Left forelimb (tissue), 1 donor: ENCODE measurements around the gene CAPN13.

Source experiments
- DNase-seq: peaks from one replicate; pipeline ENCODE4 v3.0.0-alpha.2; 2018; ENCODE audit warnings: low spot score

The CAPN13 gene

DNA sequence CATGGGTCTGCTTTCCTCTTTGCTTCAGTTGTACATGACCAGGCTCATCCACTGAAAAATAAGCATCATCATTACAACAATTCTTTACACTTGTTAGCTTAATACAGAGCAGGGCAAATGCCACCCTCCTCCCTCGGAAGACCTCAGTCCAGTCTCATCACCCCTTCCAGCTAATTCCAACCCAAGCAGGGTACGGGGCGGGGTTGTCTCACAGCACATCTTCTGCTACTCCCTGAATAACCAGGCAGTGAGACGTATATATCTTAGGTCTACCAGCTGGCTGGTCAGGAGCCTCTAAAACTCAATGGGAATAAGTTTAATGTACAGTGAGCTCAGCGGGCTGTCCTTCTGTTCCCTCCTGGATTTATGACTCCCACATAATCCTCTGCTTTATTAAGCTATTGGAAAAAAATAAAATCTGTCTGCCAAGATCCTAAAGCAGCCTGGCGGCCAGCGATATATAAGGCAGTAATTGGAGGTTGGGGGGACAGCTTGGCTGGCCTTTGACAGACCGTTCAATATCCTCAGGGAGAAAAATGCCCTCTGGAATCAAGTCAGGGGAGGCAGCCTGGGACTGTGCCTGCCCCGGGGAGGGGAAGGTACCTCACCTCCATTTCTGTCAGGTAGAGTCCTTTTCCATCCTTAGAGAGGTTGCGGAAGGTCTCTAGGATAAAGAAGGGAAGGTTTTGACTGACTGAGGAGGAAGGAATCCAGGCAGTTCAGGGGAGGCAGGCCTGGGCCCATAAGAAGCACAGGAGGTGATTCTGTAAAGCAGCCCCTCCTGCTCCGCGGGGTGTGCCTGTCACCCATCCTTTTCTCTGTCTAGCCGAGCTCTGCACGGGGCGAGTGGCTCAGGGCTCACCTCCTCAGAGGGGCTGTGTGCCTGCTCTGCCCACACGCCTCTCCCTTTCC, 76.3 kb downstream of the CAPN13 start:
- no peak for DNase-seq

DNA sequence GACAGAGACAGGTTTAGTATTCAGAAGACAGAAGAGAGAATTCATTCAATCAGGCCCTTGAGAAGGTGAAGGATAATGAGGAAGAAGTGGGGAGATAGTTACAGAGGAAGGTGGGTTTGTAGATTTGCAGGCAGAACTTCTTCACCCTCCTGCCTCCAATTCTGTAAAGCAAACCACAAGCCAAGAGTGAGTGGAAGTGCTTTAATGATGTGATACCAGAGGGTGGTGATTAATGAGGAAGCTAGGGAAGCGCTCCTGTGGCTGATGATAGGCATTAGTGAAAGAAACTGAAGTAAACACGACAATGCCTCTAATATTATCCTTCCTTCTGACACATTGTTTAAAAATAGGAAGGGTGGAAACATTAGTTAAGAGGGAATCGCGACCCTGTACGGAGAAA, 78.2 kb downstream of the CAPN13 start:
- DNase-seq, result no peak

DNA sequence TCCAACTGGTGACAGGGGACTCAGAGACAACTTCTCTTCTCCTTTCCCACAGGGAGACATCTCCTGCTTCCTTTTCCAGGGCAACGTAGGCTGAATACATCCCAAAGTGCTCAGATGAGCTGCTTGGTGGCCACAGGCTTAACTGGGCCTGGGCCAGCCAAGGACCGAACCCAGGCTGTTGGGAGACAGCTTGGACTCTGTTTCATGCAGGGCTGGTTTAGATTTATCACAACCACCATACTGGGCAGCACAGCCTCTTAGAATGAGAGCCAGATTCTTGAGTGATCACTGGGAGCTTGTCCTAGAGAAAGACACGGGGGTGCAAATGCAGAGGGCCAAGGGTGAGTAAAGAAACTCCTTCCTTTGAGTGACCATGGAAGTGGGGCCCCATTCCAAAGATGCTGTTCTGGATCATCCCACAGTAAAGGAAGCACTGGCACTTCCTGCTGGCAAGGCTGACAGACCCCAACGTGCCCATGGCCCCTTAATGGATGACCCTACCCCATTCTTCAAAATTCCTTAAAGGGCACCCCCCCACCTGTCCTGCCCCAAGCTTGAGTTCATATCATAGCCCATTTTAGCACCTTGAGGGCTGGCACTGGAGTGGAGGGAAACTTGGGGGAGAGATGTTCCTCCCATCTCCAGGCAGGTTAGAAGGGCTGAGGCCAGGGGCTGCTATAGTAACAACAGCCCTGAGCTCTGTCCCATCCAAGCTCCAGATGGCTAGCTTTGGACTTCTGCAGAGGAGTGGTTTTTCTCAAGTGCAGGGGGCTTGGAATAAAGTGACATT, 84.1 kb downstream of the CAPN13 start:
- DNase-seq, result peak; percentile 34

DNA sequence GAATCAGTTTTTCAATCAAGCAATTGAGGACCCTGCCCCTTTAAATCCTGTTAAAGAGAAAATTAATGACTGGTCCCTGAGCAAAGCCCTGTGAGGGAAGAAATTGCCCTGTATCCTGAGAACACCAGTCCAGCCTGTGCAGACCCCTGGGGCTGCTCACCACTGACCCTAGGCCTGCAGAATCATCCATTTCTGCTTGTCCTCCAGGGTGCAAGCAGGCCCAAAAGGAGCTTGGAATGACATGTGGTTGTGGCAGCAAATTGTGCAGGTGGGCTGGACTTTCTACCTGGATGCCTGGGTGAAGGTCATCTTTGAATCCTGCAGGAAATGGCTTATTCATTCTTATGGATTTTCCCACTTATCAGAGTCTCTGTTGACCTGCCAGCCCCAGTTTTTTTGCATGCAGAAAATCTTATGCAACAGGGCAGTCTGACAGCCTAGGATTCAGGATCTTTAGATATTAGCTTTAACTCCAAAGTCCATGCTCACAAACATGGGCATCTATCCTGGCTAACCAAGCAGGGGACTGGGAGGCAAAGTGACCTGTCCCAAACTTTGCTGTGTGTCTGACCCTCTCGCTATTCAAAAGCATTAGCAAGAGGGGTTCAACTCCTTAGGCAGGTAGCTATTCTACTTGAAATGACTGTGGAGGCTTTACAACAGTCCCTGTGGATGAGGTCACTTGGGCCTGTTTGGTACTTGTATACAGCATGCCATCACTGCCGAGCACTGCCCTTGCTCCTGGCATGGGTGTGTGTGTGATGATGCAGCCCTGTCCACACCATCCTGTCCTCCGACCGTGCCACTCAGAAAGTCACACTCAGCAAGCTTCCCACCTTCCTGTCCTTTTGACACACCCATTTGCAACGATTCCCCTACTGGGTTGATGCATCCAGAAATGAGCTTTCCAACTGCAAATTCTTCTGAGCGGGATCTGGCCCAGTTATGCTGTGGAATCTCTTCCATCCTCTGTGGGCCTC, 85.3 kb downstream of the CAPN13 start:
- DNase-seq, result peak; percentile 50

DNA sequence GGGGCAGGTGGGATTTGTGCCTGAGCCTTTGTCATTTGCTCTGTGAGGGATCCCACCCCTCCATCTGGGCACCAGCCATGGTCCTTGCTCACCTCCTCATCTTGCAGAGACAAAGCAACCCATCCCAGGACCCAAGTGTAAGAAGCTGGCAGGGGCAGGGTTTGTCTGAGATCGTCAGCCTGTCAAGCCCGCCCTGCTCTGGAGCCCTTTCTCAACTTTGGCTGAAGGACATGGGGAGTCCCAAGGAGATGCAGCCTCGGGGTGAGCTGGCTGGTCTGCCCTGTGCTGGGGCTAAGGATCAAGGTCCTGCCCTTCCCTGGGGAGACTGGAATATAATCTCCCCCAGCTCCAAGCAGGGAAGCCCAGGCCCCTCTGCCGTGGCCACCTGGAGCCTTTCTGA, 86.0 kb downstream of the CAPN13 start:
- DNase-seq, result peak; percentile 46

DNA sequence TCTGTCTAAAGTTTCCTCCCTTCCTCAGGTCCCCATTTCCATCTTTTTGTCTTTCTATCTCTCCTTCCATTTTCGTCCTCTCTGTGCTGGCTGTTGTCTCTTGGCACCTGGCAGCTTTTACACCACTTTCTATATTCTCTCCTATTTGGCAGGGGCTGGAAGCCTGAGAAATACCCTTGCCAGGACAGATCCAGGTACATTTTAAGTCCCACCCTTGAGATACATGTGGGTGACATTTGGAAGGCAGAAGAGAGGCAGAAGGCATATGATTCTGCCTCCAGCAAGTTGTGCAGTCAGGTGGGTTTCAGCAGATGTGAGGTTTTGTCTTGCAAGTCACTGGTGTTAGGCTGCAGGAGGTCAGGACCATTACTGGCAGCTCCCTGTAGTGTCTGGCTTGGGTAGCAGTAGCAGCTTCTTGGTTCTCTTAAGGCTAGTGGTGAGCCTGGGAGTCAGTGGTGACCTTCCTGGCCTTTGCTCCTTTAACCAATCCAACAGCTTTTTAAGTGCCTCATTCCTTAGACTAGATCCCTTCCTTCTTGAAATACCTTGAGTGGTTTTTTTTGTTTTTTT, 90.1 kb downstream of the CAPN13 start:
- no peak for DNase-seq

DNA sequence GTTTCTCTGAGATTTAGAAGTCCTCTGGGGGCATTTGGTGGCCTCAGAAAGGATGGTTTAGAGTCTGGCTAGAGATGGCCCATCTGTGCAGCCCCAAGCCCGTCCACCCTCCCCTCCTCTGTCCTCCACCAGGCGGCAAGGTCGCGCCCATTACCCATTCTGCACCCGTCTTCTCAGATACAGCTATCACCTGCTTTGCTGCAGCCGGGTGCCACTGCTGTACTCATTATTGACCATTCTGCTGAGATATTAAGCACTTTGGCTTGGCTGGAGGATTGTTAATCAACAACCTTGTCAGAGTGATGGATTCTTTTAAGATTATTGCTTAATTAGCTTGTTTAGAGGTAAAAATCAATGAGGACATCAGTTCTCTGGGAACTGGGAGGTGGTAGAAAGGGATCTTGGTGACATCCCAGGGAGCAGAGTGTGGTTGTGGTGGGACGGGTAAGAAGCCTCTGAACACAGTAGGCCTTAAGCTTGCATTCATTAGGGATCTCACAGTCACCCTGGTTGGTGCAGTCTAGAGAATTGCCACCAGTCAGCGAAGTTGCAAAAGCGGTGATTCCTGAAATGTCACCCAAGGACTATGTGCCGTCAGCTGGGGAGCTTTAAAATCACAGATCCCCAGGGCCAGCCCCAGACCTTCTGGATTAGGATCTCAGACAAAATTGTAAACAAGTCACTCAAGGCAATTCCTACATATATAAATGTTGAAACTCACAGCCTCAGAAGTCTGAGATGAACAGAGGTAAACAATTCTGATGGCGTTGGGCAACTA, 90.9 kb downstream of the CAPN13 start:
- no peak for DNase-seq

DNA sequence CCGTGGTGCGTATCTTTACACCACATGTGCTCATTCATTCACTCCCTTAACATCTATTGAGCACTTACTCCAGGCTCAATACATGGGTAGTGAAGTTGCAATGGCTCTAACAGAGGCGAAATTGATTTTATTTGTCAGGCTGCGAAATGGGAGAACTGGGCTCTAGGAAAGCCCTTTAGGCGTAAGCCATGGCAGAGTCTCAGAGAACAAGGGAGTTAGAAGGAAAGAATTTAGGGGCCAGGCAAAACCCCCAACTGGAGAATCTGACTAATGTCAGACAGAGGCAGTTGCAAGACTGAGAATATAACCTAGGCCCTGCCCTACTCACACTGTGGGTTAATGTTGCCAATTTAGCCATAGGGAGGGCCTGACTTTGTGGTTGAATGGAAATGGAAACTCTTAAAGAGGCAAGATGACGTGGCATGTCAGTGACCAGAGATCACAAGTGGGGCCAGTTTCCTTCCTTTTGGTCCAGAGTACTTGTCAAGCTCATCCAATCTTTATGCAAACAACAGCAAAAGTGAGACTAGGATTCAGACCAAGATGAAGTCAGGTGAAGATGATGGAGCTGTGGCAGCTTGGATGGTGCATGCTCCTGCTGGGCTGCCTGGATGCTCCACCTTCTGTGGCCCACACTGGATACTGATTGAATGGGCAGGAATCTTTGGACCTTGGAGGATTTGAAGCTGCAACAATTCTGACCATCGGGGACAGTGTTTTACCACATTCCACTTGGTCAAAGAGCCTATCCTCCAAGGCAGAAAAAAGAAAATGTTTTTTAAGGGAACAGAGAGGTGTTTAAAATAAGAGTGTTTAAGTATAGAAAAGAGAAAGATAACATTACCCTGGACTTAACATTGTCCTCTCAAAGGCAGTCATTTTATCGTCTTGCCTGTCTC, 92.2 kb downstream of the CAPN13 start:
- DNase-seq, result no peak

DNA sequence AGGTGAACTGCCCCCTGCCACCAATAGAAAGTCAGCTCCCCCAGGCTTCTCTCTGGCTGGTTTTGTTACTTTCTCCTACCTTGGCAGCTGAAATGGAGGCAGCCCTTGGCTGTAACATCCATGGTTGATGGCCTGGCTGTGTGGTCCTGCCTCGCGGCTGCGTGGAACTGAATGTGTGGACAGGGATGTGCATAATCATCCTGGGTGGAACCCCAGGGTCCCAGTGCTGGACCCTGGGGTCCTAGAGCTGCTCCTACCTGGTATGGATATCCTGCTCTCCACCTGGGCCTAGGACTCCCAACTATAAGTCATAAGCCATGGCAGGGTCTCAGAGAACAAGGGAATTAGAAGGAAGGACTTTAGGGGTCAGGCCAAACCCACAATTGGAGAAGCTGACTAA, 93.5 kb downstream of the CAPN13 start:
- no peak for DNase-seq

DNA sequence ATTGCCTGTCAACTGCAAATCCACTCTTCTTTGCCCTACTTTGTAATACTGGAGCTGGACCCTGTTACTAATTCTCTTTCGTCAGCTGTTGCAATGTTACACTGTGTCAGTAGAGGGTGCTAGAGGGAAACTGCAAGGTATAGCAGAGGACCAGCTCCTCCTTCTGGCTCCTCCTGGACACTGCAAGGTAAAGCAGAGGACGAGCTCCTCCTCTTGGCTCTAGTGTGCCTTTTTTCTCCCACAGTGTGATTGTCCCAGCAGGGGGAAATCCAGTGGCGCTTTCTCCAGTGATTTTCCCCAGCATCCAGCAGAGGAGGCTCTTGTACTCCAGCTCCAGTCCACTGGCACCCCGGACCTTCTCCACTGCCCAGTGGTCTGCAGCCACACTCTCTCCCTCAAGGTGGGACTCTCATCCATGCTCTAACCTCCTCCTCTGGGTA, 95.6 kb downstream of the CAPN13 start:
- DNase-seq, result no peak

DNA sequence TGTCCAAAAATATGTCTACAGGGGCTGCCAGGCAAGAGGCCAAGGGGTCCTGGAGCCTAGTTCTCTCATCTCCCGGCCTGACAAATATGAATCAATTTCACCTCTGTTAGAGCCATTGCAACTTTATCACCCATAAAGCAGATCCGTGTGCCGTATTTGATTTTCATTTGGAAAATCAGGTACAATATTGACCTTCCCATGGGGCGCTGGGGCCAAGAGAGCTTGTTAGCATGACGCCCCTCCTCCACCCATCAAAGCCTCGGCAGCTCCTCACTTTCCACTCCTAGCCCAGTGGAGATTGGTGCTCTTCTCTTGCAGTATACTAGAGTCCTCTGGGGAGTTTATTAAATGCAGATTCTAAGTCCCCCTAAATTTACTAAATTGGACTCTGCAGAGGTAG, 96.8 kb downstream of the CAPN13 start:
- no peak for DNase-seq

DNA sequence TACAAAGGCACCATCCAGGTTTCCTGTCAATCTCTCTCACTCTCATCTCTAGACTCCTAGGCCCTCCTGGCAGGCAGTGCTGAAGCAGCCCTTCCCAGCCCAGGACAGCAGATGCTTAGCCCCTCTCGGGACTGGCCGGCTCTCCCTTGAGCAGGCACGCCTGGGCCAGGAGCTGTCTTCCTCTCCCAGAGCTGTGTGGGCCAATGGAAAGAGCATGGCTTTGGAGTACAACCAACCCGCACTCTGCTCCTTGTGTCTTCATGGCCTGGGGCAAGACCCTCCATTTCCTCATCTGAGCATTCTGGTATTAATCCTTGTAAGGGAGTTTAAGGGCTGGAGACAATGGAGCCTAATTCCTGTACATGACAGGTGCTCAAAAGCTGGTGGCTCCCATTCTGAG, 97.2 kb downstream of the CAPN13 start:
- no peak for DNase-seq

DNA sequence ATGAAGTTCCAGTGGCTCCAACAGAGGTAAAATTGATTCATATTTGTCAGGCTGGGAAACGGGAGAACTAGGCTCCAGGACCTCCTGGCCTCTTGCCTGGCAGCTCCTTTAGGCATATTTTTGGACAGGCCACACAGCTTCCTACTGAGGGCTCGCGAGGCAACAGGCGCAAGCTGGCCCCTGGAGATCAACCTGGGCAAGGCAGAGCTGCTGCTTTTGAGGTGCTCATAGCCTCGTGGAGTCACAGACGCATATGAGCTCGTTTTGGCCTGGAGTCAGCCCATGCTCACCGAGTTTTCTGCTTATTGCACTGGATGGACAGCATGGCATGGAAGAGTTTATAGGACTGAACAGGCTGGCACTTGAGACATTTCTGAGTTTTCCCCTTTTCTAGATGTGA, 97.7 kb downstream of the CAPN13 start:
- DNase-seq, result no peak

DNA sequence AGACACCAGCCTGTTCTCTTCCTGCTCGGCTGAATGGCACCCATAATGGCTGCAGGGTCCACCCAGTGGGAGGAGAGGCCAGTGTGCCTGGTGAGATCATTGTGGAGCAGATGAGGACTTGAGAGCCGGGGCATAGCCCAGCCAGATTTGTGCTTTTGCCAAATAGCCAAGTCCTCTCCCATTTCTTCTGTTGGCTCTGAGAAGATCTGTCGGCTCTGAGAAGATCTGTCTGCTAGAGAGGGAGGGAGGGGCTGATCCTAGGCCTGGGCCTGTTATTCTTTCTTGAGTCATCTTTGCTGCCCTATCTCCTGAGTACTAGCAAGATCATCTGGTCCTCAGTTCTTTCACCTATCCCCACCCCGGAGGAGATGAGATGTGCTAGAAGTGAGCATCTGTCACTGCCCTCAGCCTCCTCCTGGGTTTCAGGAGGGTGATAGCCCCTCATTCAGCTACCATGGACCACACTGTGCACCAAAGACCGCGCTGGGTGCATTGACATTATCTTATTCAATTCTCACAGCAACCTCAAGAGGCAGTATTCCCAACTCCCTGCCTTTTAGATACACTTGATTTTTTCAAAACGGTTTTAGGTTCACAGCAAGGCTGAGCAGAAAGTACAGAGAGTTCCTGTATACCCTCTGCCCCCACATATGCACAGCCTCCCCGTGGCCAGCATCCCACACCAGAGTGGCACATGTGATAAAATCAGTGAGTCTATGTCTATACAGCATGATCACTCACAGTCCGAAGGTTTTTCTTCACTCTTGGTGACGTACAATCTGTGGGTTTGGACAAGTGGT, 98.6 kb downstream of the CAPN13 start:
- no peak for DNase-seq

DNA sequence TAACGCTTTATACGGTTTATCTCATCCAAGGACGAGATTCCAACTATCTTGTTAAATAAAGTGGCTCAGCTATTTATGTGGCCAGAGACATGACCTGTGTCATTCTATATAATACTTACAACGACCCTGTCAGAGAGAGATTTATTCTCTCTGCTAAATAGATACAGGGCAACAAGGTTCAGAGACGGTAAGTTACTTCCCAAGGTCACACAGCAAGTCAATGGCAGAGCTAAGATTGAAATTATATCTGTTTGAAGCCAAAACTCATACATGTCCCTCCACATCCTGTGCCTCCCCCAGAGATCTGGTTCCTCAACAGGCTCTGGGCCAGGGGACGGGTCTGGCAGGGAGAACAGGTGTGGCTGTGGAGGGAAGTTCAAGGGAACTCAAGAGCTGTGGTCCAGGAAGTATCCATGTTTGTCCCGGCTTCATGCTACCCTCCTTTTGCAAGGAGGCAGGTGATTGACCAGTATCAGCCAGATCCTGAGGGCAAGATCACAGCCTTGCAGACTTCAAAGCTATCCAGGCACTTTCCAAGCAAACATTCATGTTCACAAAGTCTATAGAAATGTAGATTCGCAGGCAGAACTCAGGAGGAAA, 99.8 kb downstream of the CAPN13 start:
- no peak for DNase-seq

DNA sequence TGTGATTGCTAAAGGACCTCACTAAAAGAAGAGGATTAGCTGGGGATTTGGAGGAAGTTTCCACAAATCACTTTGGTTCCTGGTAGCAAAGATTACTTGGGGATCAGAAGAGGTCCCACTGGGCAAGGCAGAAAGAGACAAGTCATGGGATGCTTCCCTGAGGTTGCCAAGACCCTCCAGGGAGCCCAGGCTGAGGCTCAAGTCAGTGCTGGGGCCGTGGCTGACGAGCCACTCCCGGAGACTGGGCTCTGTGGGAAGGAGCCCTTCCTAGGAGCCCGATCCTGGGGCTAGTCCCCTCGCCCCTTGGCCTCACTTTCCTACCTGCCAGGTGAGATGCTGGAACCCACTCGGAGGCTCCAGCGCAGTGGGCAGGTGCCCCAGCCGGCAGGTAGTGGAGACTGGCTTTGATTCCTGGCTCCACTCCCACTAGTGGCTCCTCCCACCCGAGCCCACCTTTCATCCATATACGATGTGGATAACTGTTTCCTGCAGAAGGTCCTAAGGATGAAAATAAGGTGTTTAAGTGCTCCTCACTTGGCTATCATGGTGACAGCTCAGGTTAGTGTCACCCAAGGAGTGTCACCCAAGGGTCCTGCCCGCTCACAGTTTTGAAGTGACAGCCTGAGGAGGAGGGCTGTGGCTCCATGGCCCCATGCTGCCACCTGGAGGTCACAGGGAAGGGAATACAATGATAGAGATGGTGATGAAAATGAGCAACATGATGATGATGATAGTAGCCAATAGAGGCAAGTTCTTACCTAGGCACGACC, 100.5 kb downstream of the CAPN13 start:
- DNase-seq, result no peak

DNA sequence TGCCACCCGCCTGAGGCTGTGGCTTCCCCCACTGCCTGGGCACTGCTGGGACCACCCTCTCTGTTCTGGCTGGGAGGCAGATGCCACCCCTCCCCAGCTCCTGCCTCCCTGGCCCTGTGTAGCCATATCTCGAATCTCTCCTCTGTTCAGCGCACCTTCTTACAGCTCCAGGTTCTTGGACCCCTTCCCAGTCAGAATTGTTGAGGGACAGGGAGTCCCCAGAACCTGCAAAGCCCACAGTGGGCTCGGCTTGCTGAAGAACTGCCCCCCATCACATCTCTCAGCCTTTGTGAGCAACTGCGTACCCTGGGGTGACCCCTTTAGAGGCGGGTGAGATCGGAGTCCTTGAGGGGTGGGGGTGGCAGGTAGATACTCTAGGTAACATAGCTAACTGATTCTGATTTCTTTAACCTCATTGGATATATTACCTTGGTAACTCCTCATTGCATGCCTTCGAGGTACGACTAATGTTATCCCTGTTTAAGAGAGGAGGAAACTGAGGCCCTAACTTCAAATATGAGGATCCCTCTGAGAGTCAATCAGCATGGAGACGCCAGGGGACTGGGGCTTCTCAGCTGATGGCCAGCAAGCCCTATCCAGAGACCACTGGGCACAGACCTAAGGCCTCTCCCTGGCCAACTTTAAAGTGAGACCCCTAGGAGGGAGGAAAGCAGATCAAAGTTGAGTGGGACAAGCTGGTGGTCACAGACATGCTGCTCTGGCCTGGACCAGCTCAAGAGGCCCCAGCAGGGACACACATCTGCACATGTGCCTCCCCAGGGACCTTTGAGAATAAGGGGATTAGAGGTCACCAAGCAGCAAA, 101.3 kb downstream of the CAPN13 start:
- no peak for DNase-seq
